Stimulated activated CD8-positive, alpha-beta memory T cell treated with anti-CD3 and anti-CD28 coated beads, Interleukin-7, amount 100 ng/mL, for 1 hour (primary cell): ENCODE data around the gene ADNP2.

Source experiments
- DNase-seq, 2 donors: peaks; one replicate each; pipeline ENCODE4 v3.0.0-alpha.2; 2020; ENCODE audit warnings: low read depth in 2 of 2

Gene ADNP2

DNA sequence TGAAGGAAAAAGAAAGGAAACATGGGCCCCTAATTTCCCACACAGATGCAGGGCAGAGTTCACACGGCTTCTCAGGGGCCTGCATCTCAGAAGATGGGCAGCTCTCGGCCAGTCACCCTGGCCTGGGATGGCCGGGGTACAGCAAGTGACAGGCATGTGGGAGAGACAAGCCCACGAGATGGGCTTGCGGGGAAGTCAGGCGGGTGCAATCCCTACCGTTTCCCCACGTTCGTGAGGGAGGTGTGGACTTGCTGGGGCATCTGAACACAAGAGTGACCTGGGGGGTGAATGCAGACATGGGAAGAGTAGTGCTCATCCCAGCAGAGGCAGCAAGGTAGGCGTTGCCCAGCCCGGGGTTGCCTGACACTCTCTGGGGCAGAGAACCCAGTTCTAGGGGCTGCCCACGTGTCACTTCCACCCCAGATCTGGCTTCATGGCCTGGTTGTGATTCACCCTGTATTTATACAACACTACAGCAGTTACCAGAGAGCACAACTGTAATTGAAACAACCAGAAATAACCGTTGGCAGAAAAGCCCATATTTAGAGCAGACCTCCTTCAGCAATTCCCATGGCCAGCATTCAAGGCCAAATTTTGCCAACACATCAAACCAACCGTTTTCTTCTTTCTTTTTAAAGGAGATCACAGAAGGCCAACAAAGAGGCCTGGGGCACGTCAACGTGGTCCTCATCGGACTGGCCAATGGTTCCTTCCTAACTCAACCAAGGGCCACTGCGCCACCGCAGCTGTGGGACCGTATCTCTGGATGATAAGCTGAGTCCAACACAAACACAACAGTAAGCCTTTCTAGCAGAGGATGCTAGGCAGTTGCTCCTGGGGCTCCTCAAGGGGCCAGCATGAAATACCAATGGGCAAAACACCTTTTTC is 79.8 kb downstream of the ADNP2 start:
- no peak for DNase-seq

DNA sequence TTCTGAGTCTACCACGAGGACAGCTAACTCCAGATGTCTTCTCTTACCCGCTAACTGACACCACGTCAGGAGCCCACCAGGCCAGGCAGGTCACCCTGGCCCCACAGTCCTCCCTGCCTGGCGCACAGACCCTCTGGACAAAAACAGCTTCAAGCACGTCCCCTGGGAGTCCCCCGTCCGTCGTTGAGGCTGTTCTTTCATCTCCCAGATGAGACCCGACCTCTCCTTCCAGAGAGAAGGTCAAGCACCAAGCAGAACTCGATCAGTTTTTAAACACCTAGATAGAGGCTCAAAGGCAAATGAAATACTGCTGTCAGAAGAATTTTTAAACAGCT is 80.4 kb downstream of the ADNP2 start:
- DNase-seq: no peak
